Amygdala (tissue), 56 donors: ENCODE results near the gene ACSS1.
A peak's percentile ranks its signal among the peaks of the same experiment; 100 is the strongest.

Source experiments
- DNase-seq, 56 donors: peaks; one replicate each; lab custom pipeline; 2025; lab: John Stamatoyannopoulos, UW

ACSS1 gene

DNA sequence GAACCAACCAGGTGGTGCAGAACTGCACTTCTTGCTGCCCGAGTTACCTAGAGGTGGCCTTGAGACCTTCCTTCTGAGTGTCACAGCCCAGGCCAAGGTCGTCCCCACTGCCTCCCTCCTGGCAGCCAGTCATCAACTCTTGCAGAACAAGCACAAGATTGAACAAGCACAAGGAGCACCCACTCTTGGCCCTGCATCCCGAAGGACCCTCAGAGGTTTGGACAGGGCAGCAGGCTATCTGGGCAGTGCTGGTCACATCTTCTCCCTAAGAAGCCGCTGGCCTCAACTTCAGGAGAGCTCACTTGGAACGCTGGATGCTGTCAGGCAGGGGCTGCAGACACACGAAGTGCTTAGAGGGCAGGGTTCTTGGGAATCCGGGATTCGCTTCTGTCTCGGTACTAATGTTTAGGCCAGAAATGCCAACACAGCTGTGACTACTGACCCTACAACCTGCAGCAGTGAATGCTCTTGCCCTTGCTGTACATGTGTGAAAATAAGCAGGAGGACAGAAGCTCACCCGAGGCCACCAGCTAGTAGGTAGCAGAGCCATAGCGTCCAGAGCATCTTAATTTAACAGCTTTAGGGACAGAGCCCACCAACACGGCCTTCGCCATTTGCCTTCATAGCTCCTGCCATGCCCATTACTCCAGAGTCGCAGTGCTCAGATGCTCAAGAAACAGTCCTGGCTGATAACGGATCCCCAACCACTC, 4.0 kb upstream of the ACSS1 start:
- no peak for DNase-seq

DNA sequence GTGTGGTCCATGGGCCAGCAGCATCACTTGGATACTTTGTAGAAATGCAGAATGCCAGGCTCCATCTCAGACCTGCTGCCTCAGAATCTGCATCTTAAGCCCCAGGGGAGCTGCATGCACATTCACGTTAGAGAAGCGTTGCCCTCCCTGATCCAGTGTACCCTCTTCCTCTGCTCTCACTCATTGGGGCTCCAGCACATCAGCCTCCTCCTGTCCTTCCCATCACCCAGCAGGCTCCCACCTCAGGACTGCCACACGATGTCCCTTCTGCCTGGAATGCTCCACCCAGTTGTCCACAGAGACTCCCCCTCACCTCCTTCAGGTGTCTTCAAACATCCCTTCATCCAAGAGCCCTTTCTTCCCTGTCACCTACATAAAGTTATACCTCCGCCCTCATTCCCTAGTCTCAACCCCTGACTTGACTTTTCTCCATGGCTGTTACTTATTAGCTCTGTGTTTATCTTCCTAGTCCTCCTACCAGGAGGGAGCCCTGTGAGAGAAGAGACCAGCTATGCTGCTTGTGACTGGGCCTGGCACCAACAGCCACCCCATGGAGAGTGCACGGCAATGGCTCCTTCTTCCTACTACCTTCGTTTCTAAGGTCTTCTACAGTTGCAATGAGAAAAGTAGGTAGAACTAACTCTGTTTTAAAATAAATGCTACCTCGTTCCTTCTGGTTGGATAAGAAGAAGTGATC, 3.3 kb upstream of the ACSS1 start:
- DNase-seq, result no peak

DNA sequence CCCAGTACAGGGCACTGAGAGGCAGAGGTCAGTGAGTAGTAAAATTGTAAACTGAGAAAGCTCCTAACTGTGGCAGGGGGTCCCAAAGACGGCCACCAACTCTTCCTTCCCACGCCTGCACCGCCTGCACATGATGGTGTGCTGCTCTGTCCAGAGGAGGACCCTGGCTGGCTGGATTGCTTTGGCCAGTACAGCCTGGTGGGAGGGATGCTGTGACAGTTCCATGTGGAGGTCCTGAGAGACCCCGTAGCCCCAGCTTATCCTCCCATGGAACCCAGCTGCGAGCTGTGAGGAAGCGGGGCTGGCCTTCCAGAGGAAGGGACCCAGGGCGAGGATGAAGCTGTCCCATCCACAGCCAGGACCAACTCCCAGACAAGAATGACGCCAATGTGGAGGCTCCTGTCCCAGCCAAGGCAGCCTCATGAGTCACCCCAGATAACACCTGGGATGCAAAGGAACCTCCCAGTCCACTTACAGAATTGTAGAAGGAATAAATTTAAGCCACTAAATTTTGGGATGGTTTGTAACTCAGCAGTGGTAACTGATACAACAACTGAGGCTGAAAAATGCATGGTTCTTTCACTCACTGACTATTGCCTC, 2.0 kb upstream of the ACSS1 start:
- DNase-seq, result no peak

DNA sequence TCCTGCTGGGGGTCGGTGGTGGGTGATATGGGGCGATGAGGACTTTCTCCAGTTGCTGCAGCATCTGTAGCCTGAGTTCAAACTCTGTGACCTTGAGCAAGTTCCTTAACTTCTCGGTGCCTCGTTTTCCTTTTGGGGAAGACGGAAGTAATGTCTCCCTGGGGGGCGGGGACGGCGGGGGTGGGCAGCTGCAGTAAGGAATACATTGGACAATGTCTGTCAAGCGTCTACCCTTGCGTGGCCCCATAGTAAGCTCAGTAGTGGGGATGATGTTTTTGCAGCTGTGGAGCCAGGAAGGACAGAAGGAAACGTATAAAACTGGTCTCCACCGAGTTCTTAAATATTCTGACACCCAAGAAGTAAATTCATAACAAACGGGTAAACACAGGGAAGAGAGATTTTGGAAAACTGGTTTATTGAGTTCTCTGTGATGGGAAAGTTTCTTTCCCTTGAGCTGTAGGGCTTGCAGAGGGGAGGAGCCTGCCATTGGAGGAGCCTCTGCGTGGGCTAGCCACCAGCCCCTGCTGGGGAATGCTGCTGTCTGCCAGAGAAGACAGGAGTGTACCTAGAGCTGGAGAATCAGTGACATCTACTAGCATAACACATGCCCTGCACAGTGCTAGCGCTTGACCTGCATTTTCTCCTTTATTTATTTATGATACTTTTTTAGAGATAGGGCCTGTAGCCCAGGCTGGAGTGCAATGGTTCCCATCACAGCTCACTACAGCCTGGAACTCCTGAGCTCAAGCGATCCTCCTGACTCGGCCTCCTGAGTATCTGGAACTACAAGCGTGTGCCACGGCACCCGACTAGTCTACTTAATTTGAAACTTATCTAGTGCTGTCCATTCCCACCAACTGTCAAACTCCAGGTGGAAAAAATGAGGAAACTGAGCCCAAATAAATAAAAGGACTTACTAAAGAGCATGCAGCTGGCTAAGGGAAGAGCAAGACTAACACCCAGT, 1.2 kb upstream of the ACSS1 start:
- DNase-seq, result no peak

DNA sequence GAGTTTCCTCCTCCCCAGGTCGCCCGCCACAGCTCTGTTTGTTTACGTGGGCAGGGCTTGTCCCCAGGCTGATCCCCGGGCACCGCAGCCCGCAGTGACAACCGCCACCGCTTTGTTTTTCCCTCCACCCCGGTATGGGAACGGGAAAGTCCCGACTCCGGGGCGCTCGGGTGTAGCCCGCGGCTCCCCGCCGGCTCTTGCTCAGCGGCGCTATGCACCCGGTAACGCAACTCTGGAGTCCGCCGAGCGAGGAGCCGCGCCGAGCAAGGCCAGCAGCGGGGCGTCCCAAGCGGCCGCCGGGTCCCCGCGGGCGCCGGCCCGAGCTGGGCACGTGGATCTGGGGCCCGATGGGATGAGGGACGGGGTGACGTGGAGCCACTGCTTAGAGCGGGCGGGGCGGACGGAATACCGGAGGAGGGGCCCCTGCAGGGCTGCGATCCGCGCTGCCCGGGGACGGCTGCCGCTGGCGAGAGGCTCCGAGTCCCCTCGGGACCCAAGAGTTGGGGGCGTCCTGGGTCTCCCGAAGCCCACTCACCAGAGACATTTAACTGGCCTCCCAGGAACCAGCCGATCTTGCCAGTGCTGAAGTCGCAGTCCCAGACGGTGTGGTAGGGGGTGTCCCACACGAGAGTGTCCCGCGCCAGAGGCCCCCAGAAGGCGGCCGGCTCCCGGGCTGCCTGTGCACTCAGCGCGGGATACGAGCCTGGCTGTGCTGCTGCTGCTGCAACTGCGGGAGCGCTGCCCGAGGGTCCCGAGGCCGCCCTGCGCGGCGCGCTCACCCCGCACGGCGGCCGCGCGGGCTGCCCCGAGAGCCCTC, 497 bp downstream of the ACSS1 start:
- DNase-seq, result peak in 40 of 56 donors; percentile 36 to 84 (median 66)

DNA sequence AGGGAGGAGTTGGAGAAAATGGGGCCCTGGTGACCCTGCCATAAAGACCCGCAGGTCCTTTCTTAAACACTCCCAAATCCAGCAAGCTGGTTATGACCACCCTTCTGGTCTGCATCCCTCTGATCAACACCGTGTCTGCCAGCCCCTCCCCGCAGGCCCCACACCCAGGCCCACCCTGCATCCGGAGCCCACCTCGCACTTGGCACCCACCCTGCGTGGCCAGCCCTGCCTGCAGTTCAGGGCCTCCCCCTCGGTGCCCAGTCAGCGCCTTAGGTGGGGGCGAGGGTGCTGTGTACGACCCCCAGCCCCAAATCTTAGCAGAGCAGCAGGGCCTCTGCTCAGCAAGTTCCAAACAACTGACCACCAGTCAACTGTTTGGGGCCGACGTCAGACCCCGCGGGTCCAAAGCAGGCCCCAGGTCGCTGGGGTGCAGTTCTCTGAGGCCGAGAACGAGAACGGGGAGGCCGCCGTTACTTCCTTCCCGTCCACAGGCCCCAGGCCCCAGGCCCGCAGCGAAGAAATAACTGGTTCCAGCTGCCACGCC, 1.2 kb downstream of the ACSS1 start:
- DNase-seq, result no peak

DNA sequence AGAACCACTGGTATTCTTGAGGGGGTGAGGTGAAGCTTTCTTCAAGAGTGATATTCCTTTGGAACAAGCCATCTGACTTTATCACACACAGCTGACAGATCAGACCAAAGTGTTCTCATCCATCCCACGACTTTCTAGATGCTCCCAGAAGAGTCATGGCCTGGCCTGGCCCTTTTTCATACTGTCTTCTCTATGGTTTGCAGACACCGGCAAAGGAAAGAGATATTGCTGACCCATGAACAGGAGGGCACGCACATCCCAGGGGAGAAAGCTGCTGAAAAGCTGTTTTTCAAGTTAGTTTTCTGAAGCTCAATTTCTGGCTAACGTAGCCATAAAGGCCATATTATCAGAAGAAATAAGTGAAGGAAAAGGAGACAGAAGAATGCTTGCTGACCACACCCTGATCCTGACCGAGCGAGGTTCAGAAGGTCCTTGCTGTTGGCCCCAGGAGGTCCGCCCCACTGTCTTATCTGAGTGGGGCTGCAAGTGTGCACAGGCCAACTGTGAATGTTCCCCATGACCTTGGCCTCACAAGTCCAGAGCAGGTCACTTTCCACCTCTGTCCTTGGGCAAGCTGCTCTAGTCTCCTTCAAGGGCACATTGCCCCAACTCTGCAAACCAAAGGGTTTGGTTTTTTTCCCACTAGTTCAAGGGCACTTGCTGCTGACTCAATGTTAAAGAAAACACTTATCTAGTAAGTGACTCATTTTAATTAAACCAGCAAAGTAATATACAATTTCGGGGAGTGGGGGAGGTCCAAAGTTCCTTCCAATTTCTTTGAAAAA, 2.0 kb downstream of the ACSS1 start:
- DNase-seq, result no peak

DNA sequence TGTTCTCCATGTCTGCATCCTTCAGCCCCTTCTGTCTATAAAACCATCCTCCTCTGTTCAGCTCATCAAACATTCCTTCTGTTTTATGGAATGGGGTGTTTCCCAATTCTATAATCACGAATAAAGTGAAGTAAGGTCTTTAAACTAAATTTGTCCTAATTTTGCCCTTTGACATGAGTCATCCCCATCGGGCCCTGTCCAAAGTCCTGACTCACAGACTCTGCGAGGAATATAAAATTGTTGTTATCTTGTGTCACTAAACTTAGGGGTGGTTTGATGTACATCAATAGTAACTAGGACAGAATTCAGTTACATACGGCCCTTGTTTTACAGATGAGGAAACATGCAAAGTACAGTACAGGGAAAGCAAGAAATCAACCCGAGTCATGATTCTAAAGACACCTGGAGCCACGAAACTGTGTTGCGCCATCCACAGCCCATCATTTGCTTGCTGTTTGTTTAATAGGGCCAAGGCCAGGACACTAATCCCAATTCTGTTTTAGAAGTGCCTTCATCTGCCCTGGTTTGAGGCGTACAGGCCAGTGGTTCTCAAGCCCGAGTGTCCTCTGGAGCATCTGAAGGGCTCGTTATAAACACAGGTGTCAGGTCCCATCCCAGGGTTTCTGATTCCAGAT, 2.8 kb downstream of the ACSS1 start:
- DNase-seq, result no peak

DNA sequence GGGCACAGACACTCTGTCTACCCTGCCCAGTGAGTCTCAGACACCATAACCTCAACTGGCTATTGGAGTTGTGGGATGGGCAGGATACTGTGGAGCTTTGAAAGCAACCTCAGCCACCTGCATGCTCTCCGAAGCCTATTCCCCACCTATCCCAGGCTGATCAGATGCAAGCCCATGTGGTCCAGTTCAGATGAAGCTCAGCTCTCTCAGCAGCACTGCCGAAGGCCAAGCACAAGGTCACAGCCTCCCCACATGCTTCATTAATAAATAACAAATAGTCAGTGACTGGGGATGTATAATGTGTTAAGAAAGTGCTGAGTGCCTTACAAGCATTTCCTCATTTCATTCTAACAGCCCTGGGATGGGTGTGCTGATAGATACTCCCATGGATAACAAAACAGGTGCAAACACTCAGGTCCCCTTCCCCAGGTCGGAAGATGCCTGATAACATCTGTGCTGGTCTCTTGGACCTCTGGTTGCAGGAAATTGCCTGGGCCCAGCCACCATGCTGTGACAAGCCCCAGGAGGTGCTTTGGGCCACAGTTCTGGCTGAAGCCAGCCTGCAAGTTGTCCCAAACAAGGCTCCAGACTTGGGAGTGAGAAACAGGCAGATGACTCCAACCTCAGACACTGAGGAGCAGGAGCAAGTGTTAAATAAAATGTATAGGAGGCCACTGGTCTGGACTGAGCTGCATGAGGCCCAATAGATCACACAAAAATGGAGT, 3.7 kb downstream of the ACSS1 start:
- DNase-seq, result no peak

DNA sequence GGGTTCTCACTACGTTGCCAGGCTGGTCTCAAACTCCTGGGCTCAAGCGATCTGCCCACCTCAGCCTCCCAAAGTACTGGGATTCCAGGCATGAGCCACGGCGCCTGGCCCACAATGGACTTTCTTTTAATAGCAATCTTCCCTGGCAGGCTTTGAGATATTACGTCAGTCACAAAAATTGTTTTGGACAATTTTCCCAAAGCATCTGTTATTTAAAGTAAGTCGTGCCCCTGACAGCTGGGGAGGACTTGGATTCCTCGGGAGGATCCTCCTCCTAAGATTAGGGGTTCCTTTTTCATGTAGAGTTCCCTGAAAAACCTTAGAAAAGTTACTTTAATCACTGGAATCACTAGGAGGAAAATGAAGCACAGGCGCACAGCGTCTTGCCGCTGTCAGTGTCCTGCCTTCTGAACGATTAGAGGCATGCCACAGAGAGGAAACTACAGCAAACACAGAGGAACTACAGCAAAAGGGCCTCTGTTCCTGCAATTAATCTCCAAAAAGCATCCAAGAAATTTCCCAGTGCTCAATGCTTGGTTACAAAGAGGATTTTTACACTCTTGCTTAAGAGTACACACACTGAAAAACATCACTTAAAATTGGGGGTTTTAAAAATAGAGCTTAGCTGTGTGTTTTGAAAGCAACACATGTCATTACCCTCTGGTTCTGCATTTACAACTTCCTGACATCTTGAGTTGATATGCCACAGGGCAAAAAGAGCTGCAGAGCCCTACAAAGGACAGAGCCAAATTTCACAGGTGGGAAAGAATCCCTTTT, 4.5 kb downstream of the ACSS1 start:
- peak in 2 of 56 donors; percentile 22 to 31 for DNase-seq

DNA sequence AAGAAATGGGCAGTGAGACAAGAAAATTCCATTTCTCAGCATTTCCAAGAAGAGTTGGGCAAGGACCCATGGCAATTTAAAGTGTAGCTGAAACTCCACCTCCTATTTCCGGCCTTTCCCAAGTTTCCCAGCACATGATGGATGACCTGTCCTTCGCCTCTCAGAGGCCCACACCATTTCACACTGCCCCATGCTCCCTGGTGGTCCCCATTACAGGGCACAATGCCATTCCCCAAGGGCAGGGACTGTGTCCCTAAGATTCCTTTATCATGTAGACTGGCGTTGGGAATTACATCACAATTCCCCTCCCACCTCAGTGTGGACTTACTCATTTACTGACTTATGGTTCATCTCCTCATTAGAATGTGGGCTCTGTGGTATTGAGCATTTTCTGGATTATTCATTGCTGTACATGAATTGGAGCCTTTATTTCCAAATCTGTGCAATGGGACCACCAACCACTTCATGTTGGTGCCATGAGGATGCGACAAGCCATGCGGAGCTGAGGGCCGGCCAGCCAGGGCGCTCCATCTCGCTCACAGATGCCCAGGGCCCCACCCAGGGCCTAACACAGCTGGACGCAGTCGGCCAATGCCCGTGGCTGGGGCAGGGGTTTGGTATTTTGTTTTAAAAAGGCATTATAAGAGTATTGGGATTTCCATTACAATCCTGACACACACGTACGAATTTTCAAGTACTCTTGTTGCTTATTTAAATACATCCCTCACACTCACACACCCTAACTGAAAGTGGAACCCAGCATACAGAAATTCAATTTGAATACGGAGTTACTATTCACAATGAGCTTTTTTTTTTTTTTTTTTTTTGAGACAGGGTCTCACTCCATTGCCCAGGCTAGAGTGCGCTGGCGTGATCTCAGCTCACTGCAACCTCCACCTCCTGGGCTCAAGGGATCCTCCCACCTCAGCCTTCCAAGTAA, 5.4 kb downstream of the ACSS1 start:
- no peak for DNase-seq

DNA sequence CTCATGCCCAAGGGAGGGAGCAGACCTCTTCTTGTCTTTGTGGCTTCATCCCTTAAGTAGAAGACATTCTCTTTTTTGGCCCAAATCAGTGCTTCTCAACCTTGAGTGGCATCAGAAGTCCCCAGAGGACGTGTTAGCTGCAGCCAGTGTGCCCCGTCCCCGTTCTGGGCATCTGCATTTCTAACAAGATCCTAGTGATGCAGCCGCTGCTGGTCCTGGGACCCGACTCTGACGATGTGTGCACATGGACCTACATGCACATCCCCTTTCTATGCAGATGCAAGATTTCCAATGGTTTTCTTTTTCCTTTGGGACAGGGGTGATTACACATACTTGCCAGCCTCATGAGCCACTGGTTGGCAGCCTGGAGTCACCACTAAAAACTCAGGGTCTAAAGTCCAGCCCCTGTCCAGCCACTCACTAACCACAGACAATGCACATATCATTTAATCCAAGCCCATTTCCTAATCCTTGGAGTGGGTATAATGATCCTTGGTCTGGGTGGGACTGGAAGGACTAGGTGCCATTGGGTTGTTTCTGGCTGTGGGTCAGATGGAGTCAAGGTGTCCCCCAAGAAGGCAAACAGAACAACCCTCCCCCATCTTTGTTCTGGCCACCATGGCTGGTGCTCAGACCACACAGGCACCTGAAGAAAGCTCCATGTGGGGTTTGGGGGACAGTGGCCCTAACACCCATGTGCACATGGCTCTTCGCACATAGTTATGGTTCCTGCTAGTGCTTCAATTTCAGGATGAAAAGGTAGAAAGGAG, 6.4 kb downstream of the ACSS1 start:
- no peak for DNase-seq

DNA sequence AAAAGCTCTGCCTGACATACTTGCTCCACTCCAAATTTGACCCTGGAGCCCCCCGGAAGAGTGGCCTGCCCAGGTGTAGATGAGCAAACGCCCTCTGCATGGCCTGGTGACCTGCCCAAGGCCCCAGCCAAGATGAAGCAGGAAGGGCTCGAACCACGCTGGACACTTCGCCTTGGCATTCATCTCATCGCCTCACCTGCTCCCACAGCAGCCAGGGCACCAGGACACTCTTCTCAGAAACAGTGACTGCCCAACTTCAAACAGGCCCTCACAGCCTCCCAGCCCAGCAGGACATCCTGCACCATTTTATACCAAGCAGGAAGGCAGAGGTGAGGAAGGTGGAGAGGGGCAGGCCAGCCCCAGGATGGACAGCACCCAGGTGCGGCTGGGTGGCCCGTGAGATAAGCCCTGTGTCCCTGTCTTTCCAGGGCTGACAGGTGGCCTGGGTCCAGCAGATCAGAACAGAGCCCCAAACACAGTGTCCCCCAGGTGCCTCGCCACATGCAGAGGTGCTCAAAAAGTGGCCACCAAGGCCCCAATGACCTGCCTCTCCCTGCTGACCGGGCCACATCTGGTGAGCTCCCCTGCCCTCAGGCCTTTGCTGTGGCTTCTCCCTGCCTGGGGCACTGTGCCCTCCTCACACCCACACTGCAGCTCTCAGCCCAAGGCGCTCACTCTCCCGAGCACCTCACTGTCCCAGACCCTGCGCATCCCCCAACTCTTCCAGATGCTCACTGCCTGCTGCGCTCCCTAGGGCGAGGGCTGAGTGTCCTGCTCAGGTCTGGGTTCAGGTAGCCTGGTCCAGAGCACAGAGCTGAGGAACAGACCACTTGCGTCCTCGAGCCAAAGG, 7.2 kb downstream of the ACSS1 start:
- DNase-seq, result no peak

DNA sequence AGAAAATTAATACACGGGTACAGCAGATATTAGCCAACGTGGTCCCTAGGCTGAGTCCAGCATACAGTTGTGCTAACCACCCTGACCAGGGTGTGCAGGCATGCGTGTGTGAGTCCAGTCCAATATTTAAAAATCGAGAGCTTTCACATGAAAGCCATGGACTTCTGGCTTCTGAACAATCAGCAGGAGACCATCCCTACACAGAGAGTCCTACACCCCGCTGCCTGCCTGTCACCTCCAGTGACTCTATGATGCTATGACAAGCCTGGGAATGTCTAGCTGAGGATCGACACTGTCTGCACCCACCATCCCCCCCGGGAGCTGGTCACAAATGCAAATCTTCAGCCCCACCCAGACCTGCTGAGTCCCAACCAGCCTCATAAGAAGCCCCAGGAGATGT, 7.9 kb downstream of the ACSS1 start:
- no peak for DNase-seq
